Stimulated activated CD4-positive, alpha-beta T cell treated with anti-CD3 and anti-CD28 coated beads, Interleukin-15, amount 100 ng/mL, for 48 hours (primary cell): ENCODE measurements around the gene MEGF6.
A peak's percentile ranks its signal among the peaks of the same experiment; 100 is the strongest.

Source experiments
- DNase-seq, 2 donors: peaks; one replicate each; pipeline ENCODE4 v3.0.0-alpha.2; 2020; ENCODE audit warnings: low read depth in 2 of 2

MEGF6 gene

DNA sequence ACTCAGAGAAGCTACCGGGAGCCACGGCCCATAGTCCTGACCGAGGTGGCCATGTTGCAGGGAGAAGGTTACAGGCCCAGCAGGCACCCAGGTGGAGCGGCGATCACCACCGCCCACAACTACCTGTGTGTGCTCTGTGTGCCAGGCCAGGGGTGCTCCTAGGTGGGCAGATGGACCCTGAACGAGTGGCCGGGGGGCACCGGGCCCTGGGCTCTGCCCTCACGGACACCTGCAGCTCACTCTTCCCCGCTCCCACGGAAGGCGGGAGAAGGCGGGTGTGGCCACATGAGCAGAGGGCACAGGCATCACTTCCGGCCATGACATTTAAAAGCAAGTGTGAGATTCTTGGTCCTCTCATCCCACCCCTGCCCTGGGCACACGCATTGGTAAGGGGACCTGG lies 73.9 kb downstream of the MEGF6 start:
- no peak for DNase-seq

- DNase-seq = no peak
Observed at GRCh38 chr1:3536420-3537195, 74.7 kb downstream of the MEGF6 start.

- DNase-seq = no peak
Observed at GRCh38 chr1:3535732-3536131, 75.6 kb downstream of the MEGF6 start.

GRCh38 chr1:3534803-3535637 lies 76.3 kb downstream of the MEGF6 start:
- DNase-seq = no peak

GRCh38 chr1:3533067-3534048 lies 78.0 kb downstream of the MEGF6 start:
- no peak for DNase-seq

DNA sequence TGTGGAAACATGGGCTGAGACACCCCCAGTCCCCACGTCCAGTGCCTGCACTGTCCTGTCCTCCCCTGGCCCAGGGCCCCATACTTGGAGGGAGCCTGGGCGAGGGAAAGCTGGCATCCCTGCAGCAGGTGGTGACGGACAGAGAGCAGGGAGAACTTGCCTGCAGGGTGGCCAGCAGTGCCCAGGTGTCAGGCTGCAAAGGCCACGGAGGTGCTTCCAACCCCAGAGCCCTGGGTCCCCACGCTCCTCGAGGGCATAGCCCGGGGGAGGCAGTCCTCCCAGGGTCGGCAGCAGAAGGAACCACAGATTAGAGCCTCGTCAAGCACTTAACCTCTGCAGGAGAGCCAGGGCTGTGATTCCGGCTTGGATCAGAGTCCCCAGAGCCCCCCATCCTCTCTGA lies 79.4 kb downstream of the MEGF6 start:
- DNase-seq = no peak

DNA sequence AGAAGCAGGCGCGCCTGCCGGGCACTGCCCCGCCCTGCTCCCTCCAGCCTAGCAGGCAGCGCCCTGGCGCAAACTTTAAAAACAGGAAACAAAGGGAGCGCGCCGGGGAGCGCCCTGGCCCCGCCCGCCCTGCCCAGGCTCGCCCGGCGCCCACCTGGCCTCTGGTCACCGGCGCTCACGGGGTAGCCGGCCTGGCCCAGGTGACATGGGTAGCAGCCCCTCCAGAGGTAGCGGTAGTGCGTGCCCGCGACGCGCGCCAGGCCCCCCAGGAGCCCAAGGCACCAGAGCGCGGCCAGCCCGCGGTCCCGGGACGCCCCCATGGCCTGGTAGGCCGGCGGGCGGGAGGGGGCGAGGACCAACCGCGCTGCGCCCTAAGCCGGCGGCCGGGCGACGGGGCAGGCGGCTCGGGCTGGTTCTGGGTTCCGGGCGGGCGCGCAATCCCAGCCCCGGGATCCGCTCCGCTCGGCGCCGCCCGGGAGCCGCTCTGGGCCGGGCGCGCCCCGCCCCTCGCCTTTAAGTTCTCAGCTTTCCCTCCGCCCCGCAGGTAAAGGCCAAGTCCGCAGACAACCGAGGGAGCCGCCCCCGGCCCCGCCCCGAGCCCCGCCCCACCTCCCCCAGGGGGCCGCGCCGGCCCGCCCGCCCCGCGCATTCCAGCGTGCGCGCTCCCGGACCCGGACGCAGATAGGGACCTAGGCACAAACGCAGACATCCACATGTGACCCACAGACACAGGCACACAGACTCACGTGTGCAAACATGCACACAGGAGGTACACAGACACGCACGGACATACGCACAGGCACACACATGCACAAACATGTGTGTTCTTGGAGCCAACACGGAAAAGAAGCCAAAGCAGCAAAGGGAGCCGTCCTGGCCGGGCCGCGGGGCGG lies 80.1 kb downstream of the MEGF6 start:
- DNase-seq = peak; percentile 49 to 71

DNA sequence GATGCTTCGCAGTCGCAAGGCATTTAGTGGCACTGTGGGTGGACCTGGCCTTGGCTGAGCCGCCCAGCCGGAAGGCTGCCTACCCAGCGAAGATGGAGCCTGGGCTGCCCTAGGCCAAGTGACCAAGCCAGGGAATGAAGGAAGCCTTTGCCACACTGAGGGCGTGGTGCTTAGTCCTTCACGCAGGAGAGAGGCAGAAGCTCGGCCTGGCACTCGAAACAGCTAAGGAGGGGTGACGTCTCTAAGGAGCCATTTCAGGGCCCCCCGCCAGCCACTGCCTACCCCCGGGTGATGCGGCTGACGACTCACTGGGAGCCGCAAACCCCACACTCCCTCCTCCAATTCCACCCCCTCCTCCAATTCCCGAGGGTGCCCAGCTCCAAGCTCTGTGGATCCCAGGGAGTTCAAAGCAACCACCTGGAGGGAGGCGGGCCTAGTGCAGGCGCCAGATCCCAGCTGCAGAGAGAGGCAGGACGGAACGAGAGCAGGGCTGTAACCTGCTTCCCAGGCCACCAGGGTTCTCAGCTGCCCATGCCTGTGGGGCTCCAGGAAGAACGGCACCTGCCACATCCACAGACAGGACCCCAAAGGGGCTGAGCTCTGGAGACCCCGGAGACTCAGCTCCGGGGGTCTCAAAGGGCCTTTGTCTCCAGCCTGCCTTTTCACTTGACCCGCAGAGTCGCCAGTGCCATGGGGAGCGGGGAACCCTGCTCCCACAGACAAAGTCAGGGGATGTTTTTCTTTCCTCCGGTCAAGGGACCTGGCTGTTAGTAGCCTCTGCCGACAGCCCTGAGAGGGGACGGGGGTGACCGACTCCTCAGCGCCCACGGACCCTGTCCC lies 81.0 kb downstream of the MEGF6 start:
- DNase-seq = no peak

DNA sequence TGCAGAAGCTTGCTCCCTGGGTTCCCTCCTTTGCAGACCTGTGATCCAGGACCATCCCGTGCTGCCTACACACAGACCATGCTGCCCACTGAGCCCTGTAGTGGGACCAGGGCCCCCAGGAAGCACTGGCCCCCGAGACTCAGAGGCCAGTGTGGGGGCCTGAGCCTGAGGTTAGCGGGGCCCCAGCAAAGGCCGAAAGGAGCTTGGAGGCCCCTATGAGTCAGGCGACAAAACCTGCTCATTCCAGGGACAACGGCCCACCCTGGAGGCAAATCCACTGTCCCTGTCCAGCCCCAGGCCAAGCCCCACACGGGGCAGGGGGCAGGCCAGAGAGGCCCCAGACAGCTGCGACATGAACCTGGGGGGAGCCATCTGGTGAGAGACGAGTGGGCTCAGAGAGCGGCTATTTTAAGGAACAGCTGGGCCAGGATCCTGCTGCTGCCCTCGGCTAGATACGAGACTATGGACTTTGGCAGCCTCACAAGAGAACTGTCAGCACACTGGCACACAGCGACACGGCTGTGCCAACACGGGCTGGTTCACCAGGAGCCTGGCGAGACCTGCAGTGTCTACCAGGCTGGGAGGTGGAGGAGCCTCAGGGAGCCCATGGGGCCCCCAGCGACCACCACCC lies 82.1 kb downstream of the MEGF6 start:
- DNase-seq = no peak

- no peak for DNase-seq
Observed at GRCh38 chr1:3527774-3528173, 83.5 kb downstream of the MEGF6 start.

- DNase-seq = no peak
Observed at GRCh38 chr1:3525551-3526482, 85.5 kb downstream of the MEGF6 start.

DNA sequence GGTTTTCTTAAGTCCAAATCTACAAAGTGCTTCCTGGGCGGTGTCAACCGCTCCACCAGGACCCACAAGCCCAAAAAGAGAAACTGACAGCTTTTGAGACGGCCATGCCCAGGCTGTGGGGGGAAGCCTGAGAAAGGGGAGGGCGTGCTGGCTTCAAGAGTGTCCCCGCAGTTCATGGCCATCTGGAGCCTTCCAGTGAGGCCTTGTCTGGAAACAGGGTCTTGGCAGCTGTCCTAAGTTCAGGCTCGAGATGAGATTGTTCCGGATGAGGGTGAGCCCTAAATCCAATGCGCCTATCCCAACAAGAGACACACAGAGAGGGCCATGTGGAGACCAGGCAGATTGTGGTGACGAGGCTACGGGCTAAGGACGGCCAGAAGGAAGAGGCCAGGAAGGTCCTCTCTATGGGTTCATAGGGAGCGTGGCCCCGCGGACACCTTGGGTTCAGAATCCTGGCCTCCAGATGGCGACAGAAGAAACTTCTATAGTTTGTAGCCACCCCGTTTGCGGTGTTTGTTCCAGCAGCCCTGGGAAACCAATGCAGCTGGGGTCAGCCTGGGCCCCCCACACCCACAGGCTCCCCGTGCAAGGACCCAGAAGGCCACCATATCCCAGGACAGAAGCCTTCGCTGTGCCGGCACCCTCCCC lies 86.6 kb downstream of the MEGF6 start:
- DNase-seq = no peak

- no peak for DNase-seq
Observed at GRCh38 chr1:3523980-3524379, 87.3 kb downstream of the MEGF6 start.

DNA sequence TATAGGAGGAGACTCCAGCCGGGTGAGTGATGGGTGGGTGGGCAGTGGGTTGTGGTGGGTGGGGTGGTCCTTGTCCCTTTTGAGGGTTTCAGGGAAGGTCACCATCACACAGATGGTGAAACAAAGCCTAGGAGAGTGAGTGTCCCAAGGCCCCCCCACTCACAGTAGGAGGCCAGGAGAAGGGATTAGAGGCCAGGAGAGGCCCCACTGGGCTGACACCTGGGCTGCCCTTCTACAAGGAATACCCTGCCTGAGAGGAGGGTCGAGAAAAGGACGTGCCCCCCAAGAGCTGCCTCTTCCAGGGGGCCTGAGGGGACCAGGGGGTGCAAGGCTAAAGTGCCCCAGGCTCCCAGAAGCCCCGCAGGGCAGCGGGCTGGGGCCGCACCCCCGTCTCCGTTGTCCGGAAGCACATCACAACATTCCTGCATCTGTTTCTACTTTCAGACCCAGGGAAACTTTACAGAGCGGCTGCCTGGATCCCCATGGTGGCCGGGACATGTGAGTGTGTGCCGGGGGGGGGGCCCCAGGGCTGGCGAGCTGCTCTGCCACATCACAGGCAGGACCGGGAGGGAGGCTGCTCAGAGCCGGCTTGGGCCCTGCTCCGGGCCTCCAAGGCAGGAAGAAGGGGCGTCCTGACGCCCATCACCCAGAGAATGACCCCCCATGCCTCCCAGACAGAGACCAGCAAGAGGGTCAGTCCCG lies 88.6 kb downstream of the MEGF6 start:
- DNase-seq = no peak

DNA sequence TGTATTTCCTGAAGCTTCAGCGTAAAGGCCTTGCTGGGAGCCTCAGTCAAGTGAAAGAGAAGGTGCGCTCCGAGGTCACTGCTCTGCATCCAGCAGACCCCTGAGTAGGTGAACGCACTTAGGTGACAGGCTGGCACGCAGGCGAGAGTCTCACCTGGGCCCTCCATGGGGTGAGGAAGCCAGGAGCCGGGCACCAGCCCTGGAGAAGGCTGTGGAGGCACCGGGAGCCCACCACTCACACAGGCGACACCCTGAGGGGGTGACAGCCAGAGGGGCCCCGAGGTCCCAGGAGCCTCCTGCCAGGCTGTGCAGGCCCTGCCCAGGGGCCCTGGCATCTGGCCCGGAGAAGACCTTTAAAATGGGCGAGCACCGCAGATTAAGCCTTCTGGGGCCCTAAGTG lies 89.2 kb downstream of the MEGF6 start:
- DNase-seq = no peak

DNA sequence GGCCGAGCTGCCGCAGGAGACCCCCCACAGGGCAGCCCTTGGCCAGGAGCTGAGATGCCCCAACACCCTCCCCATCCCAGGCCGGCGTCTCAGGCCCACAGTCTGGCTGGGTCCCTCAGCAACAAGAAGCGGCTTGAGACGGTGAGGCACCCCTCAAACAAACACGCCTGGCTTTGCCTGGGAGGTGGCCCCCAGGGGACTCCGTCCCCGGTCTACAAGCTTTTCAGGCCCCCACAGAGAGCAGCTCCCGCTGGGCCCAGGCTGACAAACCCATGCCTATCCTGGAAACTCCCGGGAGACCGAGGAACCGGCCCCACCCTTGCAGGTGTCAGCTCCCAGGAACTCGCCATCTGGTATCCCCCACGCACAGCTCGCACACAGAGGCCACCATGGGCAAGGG lies 89.9 kb downstream of the MEGF6 start:
- no peak for DNase-seq
